Mammary epithelial cell (primary cell): ENCODE data around the gene CD6.

Experiments used
- EZH2 ChIP-seq: IDR thresholded peaks from 2 replicates; pipeline ENCODE4 v1.6.1; 2012; ENCODE audit warnings: low read length, inconsistent platforms, borderline replicate concordance
- TF ChIP-seq, protein P1 (sequence below), 2 donors: IDR thresholded peaks in 1 of 2; conservative IDR thresholded peaks in 1 of 2; 2 replicates each; pipeline ENCODE4 v1.5.1; 2011 to 2012; ENCODE audit warnings: inconsistent platforms in 2 of 2, low read length in 2 of 2, mild to moderate bottlenecking in 2 of 2, control low read depth in 1 of 2, low read depth in 1 of 2; ENCODE audit not compliant: insufficient read depth in 1 of 2; ENCODE audit errors: extremely low read depth in 1 of 2

DNA sequence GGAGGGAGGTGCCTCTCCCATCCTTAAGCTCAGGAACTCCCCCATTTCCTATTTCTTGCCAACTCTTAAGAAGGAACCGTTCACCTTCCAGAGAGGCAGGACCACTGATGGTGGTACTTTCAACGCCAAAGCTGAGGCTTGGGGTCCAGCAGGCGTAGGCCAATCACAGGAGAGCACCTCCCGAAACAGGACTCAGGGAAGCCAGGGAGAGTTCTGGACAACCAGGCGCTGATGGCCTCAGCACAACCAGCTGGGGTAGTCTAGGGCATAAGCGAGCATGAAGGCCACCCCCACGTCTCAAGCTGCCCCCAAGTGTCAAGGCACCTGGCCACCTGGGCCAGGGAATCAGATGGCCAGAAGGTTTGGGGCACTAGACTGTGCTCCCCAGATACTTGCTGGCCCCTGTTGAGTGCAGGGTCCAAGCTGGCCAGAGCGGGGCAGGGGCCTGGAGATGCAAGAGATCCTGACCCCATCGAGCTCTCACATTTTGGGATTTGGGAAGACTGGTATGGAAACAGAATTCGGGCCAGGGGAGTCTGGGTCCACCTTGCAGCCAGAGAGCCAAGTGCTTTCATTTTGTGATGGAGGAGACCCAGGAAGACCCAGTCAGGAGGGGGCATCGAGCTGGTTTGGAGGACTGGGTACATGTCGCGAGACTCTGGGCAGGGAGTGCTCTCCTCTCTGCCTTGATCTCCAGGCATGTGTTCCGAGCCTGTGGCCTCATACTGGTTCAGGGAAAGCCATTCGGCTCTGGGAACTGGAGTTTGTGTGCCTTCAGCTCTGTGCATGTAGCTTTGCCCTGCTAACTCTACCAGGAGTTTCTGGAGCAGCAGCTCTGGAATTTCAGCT is 926 bp downstream of the CD6 start:
- TF ChIP-seq, protein P1, sequence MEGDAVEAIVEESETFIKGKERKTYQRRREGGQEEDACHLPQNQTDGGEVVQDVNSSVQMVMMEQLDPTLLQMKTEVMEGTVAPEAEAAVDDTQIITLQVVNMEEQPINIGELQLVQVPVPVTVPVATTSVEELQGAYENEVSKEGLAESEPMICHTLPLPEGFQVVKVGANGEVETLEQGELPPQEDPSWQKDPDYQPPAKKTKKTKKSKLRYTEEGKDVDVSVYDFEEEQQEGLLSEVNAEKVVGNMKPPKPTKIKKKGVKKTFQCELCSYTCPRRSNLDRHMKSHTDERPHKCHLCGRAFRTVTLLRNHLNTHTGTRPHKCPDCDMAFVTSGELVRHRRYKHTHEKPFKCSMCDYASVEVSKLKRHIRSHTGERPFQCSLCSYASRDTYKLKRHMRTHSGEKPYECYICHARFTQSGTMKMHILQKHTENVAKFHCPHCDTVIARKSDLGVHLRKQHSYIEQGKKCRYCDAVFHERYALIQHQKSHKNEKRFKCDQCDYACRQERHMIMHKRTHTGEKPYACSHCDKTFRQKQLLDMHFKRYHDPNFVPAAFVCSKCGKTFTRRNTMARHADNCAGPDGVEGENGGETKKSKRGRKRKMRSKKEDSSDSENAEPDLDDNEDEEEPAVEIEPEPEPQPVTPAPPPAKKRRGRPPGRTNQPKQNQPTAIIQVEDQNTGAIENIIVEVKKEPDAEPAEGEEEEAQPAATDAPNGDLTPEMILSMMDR (conservative IDR thresholded peaks at IDR 0.05 in 1 of 2, IDR thresholded peaks at IDR 0.05 in 1 of 2; ENCODE audit: extremely low read depth in 1 of 2, insufficient read depth in 1 of 2, low read depth in 1 of 2, low read length in 2 of 2) = no peak
- TF ChIP-seq EZH2 = no peak
